Neural cell (in vitro differentiated cells): ENCODE data around the gene MRPL14.

ENCODE experiments used
- EP300 ChIP-seq: fragments of 450-650 bp; conservative IDR thresholded peaks from 2 replicates; pipeline ENCODE4 v1.6.1; 2014; ENCODE audit warnings: antibody characterized with exemption, mild to moderate bottlenecking, moderate library complexity; ENCODE audit not compliant: poor library complexity, severe bottlenecking
- EZH2 ChIP-seq: fragments of 200-600, 300-800 bp; shearing (Covaris generic), sonication (generic); IDR thresholded peaks from 2 replicates; pipeline ENCODE4 v1.6.1; 2014; ENCODE audit warnings: antibody characterized with exemption, low read length, borderline replicate concordance, mild to moderate bottlenecking; ENCODE audit not compliant: insufficient read depth, poor library complexity, severe bottlenecking
- RAD21 ChIP-seq: fragments of 450-650 bp; conservative IDR thresholded peaks from 2 replicates; pipeline ENCODE4 v1.6.1; 2014; ENCODE audit warnings: antibody characterized with exemption, mild to moderate bottlenecking, moderate library complexity
- SMC3 ChIP-seq: fragments of 450-650 bp; conservative IDR thresholded peaks from 2 replicates; pipeline ENCODE4 v1.6.1; 2014; ENCODE audit warnings: antibody characterized with exemption, mild to moderate bottlenecking, moderate library complexity; ENCODE audit not compliant: poor library complexity
- TF ChIP-seq, protein P1 (sequence below): fragments of 450-650 bp; IDR thresholded peaks from 2 replicates; pipeline ENCODE4 v1.5.1; 2014; ENCODE audit warnings: antibody characterized with exemption, mild to moderate bottlenecking, moderate library complexity; ENCODE audit not compliant: poor library complexity, severe bottlenecking

DNA sequence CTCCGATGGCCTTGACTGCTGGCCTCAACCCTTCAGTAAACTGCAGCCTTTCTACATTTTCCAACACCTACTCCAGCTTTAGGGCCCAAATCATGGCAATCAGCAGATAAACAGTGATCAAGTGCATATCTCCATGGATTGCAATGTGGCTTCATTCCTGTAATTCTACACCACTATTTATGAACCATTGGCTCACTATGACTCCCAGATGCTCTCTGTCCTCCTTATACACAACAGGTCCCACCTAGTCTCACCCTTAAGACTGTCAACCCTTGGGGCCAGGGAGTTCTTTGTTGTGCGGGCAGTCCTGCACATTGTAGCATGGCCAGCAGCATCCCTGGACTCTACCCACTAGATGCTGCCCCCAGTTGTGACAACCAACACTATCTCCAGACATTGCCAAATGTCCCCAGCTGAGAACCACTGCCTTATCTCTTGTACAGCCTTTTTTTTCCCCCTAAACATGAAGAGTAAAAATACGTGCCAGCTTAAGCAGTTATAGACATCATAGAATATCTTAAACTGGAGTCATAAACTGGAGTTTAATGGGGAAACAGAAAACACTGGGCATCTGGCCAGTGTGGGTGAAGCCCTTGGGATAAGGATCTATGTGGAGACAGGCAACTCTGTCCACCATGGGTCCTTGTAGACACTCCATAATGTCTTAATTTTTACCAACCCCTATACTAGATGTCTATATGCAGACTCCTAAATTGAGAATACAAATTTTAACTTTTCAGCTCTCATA is 21.1 kb downstream of the MRPL14 start:
- TF ChIP-seq RAD21 (no peak), SMC3 (no peak), EZH2 (no peak), EP300 (no peak)
- TF ChIP-seq, protein P1, sequence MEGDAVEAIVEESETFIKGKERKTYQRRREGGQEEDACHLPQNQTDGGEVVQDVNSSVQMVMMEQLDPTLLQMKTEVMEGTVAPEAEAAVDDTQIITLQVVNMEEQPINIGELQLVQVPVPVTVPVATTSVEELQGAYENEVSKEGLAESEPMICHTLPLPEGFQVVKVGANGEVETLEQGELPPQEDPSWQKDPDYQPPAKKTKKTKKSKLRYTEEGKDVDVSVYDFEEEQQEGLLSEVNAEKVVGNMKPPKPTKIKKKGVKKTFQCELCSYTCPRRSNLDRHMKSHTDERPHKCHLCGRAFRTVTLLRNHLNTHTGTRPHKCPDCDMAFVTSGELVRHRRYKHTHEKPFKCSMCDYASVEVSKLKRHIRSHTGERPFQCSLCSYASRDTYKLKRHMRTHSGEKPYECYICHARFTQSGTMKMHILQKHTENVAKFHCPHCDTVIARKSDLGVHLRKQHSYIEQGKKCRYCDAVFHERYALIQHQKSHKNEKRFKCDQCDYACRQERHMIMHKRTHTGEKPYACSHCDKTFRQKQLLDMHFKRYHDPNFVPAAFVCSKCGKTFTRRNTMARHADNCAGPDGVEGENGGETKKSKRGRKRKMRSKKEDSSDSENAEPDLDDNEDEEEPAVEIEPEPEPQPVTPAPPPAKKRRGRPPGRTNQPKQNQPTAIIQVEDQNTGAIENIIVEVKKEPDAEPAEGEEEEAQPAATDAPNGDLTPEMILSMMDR = no peak
